DMS114 treated with DMSO at 0.1 percent for 48 hours (cell line): ENCODE measurements around the gene PRR30.
A peak's percentile ranks its signal among the peaks of the same experiment; 100 is the strongest.

Source experiments
- DNase-seq: peaks from one replicate; lab custom pipeline; 2025; ENCODE audit not compliant: unreplicated experiment; lab: John Stamatoyannopoulos, UW

The PRR30 gene

DNA sequence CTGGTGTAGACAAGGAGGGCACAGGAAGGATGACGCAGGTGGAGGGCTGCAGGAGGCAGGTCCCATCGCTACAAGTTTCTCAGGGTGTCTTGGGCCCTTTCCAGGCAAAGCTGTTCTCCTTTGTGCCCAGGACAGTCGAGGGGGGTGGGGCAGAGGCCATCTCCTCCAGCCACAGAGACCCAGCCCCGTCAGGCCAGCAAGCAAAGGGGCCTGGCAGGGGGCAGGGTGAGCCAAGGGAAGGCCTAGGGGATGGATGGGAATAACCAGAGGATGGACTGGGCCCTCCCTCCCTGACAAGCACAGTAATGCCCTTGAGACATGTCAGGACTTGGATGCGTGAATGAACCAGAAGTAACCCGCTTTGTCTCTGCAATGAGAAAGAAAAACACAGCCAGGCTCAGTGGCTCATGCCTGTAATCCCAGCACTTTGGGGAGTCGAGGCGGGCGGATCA lies 15.9 kb upstream of the PRR30 start:
- no peak for DNase-seq

DNA sequence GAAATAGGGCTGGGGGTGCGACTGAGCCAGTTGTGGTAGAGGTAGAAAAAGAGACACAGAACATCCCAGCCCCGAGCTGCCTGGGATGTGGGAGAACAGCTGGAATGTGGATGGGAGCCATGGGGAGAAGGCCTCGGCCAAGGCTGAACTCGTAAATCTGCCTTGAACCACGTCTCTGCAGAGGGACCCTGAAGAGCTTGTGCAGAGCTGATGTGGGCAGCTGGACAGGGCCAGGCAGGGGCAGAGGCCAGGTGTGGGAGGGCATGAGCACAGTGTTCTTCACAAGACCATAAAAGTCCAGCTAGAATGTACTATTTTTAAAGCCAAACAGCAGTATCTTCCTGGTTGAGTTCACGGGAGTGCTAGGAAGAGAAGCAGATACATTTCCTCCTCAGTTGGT lies 15.3 kb upstream of the PRR30 start:
- no peak for DNase-seq

DNA sequence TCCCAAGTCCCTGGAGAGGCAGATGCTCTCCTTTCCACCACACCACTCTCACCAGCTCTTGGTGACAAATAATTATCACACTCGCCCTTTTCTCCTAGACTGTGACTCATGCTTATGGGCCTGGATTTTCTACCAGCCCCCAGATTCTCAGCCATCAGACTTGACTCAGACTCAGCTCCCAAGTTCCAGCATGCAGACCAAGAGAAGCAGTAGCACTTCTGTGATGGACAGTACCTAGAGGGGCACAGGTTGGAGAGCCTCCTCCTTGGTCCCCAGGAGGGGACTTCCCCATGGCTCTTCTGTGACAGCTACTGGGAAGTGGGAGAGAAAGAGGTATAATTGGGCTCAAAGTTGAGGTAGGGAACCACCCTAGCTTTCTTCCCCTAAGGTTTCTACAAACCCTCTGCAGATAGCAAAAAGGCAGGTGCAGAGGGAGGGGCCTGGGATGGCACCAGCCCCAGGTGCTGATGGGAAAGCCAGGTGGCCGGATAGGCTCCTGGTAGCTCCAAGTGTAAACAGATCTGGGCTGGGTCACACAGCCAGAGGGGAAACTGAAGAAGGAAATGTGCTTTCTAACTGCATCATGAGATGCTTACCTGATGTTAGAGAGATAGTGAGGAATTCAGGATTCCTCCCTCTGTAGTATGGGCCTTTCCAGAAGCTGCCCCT lies 13.7 kb upstream of the PRR30 start:
- DNase-seq, result no peak

DNA sequence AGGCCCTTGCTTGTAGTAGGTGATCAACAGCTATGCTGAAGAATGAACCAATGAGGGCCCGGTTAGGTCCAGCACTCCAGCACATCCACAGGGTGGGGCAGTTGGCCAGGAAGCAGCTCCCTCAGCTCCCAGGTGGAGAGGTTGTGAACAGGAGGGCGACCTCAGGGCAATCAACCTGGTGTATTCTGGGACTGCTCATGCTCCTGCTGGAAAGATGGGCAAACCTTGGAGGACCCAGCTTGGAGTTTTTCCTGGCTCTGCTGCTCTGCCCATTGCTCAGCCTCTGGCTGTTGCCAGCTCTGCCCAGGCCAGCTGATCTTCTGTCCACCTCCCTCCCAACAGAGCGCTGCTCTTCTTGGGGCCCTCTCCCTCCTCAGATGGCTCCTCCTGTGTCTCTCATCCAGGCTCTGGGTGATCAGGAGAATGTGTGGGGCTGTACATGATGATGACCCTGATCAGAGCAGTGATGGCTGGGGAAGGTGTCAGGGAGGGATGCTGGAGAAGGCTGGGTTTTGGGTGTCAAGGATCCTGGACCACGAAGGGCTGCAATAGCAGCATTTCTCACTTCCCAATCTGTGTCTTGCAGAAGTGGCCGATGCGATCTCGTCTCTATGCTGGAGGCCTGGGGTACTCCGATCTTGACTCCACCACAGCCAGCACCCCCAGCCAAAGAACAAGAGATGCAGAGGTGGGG lies 13.0 kb upstream of the PRR30 start:
- no peak for DNase-seq

DNA sequence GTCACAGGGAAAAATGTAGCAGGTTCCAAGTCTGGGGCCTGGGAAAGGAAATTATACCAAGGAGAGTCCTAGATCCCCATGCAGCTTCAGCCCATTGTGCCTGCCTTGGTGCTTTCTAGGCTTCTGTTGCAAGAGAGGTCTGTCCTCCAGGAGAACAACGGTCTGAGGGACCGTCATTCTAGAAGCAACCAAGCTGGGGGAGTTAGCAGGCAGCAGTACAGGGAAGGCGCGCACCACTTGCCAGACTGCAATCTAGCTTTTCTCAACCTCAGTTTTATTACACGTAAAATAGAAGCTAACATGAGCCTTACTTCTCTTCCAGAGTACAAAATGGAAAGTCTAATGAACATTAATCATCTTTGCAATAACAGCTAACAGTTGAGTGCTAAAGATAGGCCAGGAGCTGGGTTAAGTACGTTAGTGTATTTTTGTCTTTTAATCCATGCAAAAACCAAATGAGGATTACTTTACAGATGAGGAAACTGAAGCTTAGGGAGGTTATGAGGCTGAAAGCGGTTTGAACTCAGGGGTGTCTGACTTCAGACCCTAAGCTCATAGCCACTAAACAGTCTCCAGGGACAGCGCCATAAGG lies 11.5 kb upstream of the PRR30 start:
- no peak for DNase-seq

DNA sequence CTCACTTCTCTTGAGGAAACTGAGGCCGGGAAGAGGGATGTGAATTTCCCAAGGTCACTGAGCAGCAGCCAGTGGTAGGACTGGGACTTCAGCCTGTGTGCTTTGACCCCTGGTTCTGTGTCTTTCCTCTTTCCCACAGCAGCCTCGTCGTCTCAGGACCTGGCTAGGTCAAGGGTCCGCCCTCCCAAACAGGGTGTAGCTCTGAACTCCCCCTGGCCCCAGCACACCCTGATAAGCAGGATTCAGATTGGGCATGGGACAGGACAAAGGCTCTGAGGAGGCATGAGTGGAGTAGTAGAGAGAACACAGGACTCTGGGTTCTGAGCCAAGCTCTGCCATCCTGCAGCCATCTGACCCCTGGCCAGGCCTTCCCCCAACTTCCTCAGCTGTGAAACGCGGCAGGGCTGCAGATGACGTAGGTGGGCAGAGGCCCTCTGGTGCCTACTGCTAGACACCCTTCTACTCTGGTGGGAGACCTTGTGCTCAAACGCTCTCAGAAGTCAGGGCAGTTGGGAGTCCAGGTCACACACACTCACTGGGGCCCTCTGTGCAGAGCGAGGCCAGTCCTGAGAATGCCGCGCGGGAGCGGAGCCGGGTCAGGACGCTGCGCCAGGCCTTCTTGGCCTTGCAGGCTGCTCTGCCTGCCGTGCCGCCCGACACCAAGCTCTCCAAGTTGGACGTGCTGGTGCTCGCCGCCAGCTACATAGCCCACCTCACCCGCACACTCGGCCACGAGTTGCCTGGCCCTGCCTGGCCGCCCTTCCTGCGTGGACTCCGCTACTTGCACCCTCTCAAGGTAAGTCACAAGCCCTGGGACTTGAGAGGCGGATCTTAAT lies 10.6 kb upstream of the PRR30 start:
- DNase-seq, result no peak

DNA sequence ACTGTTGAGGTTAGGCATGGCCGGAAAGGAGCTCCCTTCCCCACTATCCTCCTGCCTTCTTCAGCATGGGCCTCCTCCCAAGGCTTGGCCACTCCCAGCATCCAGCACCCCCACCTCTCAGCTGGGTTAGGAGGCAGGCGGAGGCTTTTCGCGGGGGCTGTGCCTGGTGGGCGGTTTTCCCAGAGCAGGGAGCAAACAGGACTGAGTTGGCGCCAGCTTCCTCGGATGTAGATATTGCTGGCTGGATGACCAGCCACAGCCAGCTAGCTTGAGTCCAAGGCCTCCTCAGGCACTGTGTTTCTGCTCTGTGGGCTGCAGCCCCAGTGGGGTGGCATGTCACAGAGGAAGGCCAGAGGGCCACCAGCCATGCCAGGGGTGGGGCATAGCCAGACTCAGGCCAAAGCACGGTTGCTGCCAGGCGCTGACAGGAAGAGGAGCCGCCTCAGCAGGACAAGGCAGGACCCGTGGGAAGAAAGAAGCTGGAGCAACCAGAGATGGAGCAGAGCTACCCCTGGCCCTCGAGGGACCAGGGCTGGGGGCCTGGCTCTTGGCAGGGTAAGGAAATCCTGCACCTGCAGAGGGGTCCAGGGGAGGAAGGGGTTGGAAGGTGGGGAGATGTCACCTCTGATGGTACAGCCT lies 9.7 kb upstream of the PRR30 start, which contains the start of gene TCF23:
TCF23 (plus strand) TSS at position 204 of the 639 bp plus-strand sequence; CDS start at position 334, 130 bp downstream.
- DNase-seq, result no peak

DNA sequence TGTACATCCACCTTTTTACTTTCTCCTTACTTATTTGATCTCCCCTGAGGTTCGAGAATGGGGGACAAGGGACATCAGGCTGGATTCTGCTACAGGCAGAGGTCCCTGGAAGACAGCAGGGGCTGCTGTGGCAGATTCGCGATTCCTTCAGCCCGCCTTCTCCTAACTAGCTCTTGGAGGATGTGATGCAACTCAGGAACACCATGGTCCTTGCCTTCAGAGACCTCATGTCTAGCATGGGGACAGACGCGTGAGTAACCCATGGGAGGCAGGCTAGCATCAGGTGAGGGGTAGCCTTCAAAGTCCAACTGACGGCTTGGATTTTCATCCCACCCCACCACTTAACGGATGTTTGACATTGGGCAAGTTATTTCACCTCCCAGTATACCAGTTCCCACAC lies 8.7 kb upstream of the PRR30 start:
- no peak for DNase-seq

DNA sequence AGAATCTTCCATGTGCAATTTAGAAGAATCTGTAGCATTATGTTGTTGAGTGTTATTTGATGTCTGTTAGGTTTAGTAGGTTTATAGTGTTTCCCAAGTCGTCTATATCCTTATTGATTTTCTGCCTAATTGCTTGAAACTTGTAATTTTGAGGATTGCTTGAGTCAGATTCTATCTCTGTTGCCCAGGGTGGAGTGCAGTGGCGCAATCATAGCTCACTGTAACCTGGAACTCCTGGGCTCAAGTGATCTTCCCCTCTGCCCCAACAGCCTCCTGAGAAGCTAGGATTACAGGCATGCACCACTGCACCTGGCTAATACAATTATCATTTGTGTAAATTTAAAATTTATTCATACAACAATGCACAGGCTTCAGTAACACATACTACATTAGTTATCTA lies 6.5 kb upstream of the PRR30 start:
- no peak for DNase-seq

DNA sequence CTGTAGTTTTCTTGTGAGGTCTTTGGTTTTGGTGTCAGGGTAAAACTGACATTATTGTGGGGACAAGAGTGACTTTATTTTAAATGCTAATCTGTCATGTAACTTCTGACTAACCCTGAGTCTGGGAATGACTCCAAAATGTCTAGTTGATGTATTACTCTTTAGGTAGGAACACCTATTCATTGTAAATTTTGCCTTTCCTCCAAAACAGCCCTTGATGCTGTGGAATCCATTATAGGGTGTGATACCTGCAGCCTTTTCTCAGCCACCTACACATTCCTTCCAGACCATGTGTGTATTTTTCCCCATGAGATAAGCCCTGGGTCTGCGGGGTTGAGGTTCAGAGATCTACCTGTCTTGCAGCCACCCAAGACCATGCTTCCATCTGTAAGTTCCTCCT lies 4.1 kb upstream of the PRR30 start:
- DNase-seq, result no peak

DNA sequence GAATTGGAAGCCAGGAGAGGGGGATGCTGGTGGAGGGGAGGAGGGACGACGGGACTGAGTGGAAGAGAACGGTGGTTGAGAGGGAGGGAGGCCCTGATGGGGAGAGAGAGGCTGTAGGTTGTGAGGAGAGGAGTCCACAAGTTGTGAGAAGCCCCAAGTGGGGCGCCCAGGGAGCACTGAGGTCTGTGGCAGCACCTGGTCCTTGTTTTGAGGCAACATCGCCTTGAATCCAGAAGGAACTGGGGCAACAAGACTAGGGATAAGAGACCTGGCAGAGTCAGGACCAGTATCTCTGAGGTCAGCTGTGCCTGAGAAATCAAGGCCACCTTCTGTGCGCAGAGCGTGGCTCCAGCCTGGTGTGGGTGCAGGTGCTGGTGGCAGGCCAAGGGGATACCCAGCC lies 1.1 kb downstream of the PRR30 start:
- DNase-seq, result no peak

DNA sequence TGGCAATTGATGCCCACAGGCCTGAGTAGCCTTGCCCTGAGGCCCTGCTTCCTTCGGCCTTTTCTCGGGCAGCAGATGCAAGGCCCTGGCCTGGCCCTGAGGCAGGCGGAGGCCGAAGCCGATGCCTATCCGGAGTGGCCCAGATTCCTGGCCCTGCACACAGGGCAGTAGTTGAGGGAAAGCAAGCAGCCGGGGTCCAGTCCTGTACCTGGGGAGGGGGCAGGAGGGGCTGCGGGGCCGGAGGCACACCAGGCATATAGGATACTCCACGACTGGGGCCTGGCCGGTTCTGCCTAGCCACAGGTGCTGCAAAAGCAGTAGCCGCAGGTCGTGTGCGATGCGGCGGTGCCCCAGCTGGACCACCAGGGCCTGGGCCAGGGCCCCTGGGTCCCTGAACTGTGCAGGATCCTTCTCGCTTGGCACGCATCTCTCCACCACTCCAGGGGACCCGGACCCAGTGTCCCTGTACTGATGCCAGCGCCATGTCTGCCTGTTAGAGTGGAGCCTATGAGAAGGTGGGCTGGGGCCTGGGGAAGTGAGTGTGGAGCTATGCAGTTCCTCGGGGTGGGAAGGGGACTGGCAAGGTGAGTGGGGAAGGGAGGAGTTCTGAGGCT lies 1.8 kb downstream of the PRR30 start:
- no peak for DNase-seq

DNA sequence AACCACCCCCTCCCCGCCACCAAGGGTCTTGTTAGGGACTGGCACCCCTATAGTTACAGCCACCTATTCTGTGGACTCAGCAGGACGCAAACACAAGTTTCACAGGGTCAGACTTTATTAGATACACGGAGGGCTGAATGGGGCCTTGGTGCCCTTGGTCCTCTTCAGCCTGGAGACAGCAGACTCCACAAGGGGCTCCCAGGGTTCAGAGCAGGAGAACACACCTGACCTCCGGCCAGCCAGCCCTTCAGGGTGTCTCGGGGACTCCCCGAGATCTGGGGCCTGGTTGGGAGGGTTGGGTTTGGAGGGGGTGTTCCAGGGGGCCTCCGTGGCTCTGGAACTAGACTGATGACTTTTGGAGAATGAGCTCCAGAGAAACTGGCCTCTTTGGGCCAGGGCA lies 2.5 kb downstream of the PRR30 start:
- no peak for DNase-seq

DNA sequence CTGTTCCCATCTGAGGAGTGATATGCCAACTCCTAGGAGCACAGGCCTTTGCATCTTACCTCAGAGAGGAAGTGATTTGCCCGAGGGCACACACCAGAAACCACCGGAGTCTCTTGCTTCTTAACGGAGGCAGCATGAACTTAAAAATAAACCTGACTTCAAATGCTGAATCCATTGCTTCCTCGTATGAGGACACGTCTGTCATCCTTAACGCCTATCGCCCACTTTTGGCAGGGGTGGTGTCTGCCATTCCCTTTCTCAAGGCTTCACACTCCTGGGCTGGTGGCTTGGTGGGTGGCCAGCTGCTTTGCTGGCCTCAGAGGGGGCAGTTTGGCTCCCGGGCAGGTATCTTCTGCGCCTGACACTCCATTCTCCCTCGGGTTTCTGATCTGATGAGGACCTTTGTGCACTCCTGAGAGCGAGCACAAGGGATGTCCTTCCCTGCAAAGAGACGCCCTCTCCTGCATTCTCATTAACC lies 3.7 kb downstream of the PRR30 start:
- no peak for DNase-seq

DNA sequence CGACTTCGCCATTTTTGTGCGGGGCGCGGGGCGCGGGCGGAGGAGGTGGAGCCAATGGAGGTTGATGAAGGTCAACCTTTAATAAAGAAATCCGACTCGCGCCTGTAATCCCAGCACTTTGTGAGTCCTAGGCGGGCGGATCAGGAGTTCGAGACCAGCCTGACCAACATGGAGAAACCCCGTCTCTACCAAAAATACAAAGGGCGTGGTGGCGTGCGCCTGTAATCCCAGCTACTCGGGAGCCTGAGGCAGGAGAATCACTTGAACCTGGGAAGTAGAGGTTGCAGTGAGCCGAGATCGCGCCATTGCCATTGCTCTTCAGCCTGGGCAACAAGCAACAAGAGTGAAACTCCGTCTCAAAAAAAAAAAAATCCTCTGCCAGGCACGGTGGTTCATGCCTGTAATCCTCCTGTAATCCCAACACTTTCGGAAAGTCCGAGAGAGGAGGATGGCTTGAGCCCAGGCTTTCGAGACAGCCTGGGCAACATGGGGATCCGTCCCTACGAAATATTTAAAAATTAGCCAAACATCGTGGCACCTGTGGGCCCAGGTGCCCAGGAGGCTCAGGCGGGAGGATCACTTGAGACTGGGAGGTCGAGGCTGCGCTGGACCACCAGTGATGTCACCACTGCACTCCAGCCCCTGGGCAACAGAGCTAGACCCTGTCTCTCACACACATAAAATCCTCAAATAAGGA lies 4.3 kb downstream of the PRR30 start:
- DNase-seq, result no peak

DNA sequence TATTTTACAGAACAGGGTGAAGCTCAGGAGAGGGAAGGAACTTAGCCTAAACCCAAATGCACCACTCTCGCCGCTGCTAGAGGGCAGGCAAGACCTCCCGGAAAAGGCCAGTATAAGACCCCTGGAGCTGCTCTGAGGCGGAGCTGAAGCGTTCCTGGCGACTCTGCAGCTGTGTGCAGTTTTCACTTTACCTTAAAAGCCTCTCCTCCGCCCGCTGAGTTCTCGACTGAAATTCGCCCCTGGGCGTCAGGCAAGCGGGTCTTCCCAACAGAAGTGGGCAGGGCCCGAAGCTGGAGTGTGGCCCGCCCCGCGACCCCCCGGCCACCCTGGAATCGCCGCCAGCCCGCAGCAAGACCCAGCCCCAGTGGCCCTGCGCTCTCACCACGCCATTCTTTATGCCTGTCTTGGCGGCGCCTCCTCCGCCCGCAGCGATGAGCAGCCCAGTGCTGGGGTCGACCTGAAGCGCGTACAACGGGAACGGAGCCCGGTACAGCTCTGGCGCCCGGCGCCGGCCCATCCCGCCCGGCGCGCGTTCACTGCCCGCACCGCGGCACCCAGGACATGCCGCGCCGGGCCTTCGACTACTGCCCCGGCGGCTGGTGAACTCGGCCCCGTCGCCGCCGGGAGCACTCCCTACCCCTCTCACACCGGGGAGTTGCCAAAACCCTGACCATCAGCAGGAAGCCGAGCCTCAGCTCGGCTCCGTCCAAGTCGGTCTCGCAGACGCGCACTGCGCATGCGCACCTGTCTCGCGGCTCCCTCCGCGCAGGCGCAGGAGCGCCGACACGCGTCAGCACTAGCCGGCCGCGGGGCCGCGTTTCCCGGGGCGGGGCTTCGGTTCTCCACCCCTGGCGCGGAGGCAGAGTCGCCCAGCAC lies 5.1 kb downstream of the PRR30 start, which contains the start of gene PREB:
PREB (minus strand) TSS at position 732 of the 876 bp plus-strand sequence; CDS start at position 517, 215 bp downstream.
- peak; percentile 83 for DNase-seq

DNA sequence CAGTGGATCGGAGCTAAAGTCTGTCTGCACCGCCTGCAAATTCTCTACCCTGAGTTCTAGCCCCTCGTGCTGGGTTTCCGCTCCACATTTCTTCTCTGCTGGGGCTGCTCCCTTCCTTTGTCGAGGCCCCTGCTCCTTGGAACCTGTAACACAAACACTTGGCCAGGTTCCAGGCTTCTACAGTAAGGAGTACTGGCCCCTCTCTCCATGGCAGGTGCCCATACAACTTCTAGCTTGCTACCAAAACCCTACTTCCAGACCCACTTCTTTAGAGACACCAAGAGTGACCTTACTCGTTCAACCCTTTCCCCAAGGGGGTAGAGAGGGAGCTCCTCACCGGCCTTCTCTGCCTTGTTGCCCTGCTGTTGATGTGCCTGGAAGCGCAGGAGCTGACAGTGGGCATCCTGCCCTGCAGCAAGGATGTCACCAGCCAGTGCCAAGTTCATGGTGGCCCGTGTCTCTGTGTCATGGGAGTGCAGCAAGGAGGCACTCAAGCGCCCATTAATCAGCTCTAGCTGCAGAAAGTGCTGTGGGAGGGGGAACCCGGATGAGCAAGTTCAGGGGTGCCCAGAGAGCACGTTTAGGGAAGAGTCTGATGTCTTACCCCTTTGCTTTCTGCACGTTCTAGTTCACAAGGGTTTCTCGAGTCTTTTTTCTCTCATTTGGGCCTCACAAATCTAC lies 5.9 kb downstream of the PRR30 start:
- DNase-seq, result no peak

DNA sequence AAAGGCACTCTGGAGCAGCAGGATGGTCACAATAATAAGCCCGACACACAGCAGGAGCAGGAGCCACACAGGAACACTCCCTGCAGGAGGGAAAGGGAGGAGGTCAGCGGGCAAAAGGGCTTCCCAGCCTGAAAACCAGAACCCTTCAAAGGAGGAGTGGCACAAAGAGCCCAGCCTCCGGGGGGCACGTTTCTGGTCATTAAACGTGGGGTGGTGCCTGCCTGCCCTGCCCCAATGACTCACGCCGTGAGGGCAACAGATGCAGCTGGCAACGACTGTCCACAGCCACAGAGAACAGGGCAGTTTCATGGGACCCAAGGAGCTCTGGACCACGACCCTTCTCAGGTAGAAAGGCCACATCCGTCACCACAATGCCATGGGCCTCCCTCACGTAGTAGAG lies 7.8 kb downstream of the PRR30 start:
- DNase-seq, result no peak
